ENCODE measurements around the gene UNC119.

UNC119 gene

GRCh38 chr17:28498652-28499363 lies 53.6 kb downstream of the UNC119 start:
- Histone ChIP-seq H3K4me1 (peaks cover 7% of the 10 kb centered on the region), H3K27me3 (no peaks in the 10 kb centered on the region), H3K9me3 (no peaks in the 10 kb centered on the region), H3K4me3 (ENCODE audit: low read depth, low read length) (no peak overlapping the region), H3K36me3 (no peaks in the 10 kb centered on the region)
- no peak for DNase-seq
- no peak for TF ChIP-seq CTCF (IDR thresholded peaks at IDR 0.05; ENCODE audit: low read depth, low read length)

GRCh38 chr17:28497931-28498330 lies 54.5 kb downstream of the UNC119 start:
- no peaks in the 10 kb centered on the region for H3K9me3 ChIP-seq

More at GRCh38 chr17:28497931-28498330, 54.5 kb downstream of the UNC119 start:
- Histone ChIP-seq H3K27me3 (no peaks in the 10 kb centered on the region), H3K4me1 (peaks cover 7% of the 10 kb centered on the region), H3K4me3 (ENCODE audit: low read depth, low read length) (no peak overlapping the region), H3K36me3 (no peaks in the 10 kb centered on the region)
- TF ChIP-seq CTCF (IDR thresholded peaks at IDR 0.05; ENCODE audit: low read depth, low read length): no peak
- DNase-seq: no peak
